Panc1 (cell line): ENCODE data around the gene CSNK1E.

Source experiments
- POLR2AphosphoS5 ChIP-seq: IDR thresholded peaks from 2 replicates; pipeline ENCODE4 v1.6.1; 2012; ENCODE audit warnings: mild to moderate bottlenecking, low read depth, low read length, moderate library complexity
- TF ChIP-seq, protein P1 (sequence below): fragments of 450-650 bp; IDR thresholded peaks from 2 replicates; pipeline ENCODE4 v1.5.1; 2017; ENCODE audit warnings: mild to moderate bottlenecking

DNA sequence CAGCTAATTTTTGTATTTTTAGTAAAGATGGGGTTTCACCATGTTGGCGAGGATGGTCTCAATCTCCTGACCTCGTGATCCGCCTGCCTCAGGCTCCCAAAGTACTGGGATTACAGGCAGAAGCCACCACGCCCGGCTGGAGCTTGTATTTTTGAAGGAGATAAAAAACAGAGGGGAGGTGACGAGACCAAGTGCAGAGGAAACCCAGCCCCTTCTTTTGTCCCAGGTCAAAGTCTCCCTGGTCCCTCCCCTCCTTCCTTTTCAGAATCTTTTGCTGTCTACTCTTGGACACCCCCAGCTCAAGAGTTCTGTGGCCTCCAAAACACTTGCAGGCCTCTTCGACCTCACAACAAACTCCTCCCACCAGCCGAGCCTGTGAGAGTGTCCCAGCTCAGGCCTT, 32.2 kb downstream of the CSNK1E start:
- TF ChIP-seq, protein P1, sequence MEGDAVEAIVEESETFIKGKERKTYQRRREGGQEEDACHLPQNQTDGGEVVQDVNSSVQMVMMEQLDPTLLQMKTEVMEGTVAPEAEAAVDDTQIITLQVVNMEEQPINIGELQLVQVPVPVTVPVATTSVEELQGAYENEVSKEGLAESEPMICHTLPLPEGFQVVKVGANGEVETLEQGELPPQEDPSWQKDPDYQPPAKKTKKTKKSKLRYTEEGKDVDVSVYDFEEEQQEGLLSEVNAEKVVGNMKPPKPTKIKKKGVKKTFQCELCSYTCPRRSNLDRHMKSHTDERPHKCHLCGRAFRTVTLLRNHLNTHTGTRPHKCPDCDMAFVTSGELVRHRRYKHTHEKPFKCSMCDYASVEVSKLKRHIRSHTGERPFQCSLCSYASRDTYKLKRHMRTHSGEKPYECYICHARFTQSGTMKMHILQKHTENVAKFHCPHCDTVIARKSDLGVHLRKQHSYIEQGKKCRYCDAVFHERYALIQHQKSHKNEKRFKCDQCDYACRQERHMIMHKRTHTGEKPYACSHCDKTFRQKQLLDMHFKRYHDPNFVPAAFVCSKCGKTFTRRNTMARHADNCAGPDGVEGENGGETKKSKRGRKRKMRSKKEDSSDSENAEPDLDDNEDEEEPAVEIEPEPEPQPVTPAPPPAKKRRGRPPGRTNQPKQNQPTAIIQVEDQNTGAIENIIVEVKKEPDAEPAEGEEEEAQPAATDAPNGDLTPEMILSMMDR, result no peak
- TF ChIP-seq POLR2AphosphoS5, result no peak
